ENCODE results near the gene RYR1. TPM values are rescaled to one million over a fixed set of nuclear protein-coding genes. Genes with fewer than 3 reads are reported as not detected.

Gene RYR1
- total and polyA plus RNA-seq, 2 of the 13 experiments (the other 11 are each of a cell fraction or from before 2014, with no cell fraction given): 0.03 TPM; not detected in 1

DNA sequence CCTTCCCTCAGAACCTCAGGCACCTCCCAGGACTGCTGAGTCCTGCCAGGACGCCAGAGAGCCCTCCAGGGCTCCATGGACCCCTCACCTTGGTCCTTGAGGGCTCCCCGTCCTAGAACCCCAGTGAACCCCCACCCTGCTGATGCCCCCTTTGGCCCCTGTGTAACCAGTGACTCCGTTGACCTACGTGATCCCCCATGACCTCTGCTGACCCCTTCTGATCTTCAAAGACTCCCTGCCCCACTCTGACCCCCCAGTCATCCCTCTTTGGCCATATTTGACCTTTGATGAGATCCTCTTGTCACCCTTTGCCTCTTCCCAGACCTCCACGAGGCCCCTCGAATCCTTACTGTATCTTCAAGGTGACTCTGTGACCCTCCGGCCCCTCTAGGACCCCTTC lies 92.9 kb downstream of the RYR1 start:
- Histone ChIP-seq H3K4me1 (ENCODE audit: insufficient read depth, low read length) (no peaks in the 10 kb centered on the region), H3K4me2 (ENCODE audit: low read depth, low read length) (no peak overlapping the region), H4K20me1 (ENCODE audit: insufficient read depth, low read length) (no peaks in the 10 kb centered on the region), H3K4me3 (replicated peaks in 1 of 3; ENCODE audit: insufficient read depth in 1 of 3, low read depth in 2 of 3, low read length in 3 of 3) (no peak overlapping the region), H3K27me3 (ENCODE audit: control insufficient read depth in 1 of 2, insufficient read depth in 2 of 2, low read length in 2 of 2) (peaks cover 1 to 5% of the 10 kb centered on the region in 2 experiments; a peak in 2 of 5 replicates), H3K9me3 (ENCODE audit: low read length) (no peaks in the 10 kb centered on the region), H2AFZ (ENCODE audit: low read length) (no peak overlapping the region), H3K36me3 (replicated peaks in 1 of 2; ENCODE audit: control insufficient read depth in 1 of 2, insufficient read depth in 2 of 2, low read length in 2 of 2) (no peaks in the 10 kb centered on the region), H3K79me2 (ENCODE audit: insufficient read depth, low read length) (no peaks in the 10 kb centered on the region), H3K9ac (ENCODE audit: insufficient read depth, low read depth, low read length) (no peak overlapping the region), H3K27ac (ENCODE audit: extremely low read length, insufficient read depth, low read length) (no peak overlapping the region)
- in situ Hi-C loops (cut with HindIII; ENCODE audit: extremely low pct_ligation_motif_present, low pct_unique_long_range_greater_than_20kb) (no loop called here), intact Hi-C loops (cut with micrococcal nuclease; ENCODE audit: unreplicated experiment) (no loop called here)
- TF ChIP-seq NFKB2 (CRISPR knock-in tag; IDR thresholded peaks at IDR 0.05; ENCODE audit: borderline replicate concordance): no peak
- TF ChIP-seq, protein P1, sequence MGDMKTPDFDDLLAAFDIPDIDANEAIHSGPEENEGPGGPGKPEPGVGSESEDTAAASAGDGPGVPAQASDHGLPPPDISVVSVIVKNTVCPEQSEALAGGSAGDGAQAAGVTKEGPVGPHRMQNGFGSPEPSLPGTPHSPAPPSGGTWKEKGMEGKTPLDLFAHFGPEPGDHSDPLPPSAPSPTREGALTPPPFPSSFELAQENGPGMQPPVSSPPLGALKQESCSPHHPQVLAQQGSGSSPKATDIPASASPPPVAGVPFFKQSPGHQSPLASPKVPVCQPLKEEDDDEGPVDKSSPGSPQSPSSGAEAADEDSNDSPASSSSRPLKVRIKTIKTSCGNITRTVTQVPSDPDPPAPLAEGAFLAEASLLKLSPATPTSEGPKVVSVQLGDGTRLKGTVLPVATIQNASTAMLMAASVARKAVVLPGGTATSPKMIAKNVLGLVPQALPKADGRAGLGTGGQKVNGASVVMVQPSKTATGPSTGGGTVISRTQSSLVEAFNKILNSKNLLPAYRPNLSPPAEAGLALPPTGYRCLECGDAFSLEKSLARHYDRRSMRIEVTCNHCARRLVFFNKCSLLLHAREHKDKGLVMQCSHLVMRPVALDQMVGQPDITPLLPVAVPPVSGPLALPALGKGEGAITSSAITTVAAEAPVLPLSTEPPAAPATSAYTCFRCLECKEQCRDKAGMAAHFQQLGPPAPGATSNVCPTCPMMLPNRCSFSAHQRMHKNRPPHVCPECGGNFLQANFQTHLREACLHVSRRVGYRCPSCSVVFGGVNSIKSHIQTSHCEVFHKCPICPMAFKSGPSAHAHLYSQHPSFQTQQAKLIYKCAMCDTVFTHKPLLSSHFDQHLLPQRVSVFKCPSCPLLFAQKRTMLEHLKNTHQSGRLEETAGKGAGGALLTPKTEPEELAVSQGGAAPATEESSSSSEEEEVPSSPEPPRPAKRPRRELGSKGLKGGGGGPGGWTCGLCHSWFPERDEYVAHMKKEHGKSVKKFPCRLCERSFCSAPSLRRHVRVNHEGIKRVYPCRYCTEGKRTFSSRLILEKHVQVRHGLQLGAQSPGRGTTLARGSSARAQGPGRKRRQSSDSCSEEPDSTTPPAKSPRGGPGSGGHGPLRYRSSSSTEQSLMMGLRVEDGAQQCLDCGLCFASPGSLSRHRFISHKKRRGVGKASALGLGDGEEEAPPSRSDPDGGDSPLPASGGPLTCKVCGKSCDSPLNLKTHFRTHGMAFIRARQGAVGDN (CRISPR knock-in tag; IDR thresholded peaks at IDR 0.05): no peak
- TF ChIP-seq, protein P2, sequence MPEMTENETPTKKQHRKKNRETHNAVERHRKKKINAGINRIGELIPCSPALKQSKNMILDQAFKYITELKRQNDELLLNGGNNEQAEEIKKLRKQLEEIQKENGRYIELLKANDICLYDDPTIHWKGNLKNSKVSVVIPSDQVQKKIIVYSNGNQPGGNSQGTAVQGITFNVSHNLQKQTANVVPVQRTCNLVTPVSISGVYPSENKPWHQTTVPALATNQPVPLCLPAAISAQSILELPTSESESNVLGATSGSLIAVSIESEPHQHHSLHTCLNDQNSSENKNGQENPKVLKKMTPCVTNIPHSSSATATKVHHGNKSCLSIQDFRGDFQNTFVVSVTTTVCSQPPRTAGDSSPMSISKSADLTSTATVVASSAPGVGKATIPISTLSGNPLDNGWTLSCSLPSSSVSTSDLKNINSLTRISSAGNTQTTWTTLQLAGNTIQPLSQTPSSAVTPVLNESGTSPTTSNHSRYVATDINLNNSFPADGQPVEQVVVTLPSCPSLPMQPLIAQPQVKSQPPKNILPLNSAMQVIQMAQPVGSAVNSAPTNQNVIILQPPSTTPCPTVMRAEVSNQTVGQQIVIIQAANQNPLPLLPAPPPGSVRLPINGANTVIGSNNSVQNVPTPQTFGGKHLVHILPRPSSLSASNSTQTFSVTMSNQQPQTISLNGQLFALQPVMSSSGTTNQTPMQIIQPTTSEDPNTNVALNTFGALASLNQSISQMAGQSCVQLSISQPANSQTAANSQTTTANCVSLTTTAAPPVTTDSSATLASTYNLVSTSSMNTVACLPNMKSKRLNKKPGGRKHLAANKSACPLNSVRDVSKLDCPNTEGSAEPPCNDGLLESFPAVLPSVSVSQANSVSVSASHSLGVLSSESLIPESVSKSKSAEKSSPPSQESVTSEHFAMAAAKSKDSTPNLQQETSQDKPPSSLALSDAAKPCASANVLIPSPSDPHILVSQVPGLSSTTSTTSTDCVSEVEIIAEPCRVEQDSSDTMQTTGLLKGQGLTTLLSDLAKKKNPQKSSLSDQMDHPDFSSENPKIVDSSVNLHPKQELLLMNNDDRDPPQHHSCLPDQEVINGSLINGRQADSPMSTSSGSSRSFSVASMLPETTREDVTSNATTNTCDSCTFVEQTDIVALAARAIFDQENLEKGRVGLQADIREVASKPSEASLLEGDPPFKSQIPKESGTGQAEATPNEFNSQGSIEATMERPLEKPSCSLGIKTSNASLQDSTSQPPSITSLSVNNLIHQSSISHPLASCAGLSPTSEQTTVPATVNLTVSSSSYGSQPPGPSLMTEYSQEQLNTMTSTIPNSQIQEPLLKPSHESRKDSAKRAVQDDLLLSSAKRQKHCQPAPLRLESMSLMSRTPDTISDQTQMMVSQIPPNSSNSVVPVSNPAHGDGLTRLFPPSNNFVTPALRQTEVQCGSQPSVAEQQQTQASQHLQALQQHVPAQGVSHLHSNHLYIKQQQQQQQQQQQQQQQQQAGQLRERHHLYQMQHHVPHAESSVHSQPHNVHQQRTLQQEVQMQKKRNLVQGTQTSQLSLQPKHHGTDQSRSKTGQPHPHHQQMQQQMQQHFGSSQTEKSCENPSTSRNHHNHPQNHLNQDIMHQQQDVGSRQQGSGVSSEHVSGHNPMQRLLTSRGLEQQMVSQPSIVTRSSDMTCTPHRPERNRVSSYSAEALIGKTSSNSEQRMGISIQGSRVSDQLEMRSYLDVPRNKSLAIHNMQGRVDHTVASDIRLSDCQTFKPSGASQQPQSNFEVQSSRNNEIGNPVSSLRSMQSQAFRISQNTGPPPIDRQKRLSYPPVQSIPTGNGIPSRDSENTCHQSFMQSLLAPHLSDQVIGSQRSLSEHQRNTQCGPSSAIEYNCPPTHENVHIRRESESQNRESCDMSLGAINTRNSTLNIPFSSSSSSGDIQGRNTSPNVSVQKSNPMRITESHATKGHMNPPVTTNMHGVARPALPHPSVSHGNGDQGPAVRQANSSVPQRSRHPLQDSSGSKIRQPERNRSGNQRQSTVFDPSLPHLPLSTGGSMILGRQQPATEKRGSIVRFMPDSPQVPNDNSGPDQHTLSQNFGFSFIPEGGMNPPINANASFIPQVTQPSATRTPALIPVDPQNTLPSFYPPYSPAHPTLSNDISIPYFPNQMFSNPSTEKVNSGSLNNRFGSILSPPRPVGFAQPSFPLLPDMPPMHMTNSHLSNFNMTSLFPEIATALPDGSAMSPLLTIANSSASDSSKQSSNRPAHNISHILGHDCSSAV (CRISPR knock-in tag; IDR thresholded peaks at IDR 0.05; ENCODE audit: borderline replicate concordance): no peak
- TF ChIP-seq, protein P3, sequence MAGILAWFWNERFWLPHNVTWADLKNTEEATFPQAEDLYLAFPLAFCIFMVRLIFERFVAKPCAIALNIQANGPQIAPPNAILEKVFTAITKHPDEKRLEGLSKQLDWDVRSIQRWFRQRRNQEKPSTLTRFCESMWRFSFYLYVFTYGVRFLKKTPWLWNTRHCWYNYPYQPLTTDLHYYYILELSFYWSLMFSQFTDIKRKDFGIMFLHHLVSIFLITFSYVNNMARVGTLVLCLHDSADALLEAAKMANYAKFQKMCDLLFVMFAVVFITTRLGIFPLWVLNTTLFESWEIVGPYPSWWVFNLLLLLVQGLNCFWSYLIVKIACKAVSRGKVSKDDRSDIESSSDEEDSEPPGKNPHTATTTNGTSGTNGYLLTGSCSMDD (CRISPR knock-in tag; IDR thresholded peaks at IDR 0.05): no peak
- TF ChIP-seq ZNF713 (CRISPR knock-in tag; IDR thresholded peaks at IDR 0.05): no peak
- no peak for TF ChIP-seq ZEB1 (IDR thresholded peaks at IDR 0.05; ENCODE audit: insufficient replicate concordance, low read depth)
- FAIRE-seq (no peak), DNase-seq (ENCODE audit: low spot score) (no peak), ATAC-seq (no peak)
- WGBS (ENCODE audit: low lambda C conversion rate): 32% methylated on average over 7 of the region's 7 CpGs
- ChIA-PET POLR2A (no interaction called here), CTCF (ENCODE audit: low intra/inter-chr PET ratio, low total read pairs) (no interaction called here)
- no TSS peak for BruUV-seq (replicated peaks)
